Keratinocyte (primary cell): ENCODE measurements around the gene PRKAB2.

Experiments
- CTCF ChIP-seq, 3 experiments: IDR thresholded peaks in 1 of 3; conservative IDR thresholded peaks in 1 of 3; optimal IDR thresholded peaks in 1 of 3; 2 replicates in 2 of 3; 3 replicates in 1 of 3; pipeline versions ENCODE3 to v1.5.1; 2011; ENCODE audit warnings: low read length in 3 of 3, mild to moderate bottlenecking in 3 of 3, moderate library complexity in 2 of 3, control low read depth in 1 of 3, inconsistent platforms in 1 of 3; ENCODE audit not compliant: insufficient read depth in 2 of 3; ENCODE audit errors: extremely low read depth in 1 of 3
- EZH2 ChIP-seq: IDR thresholded peaks from one replicate; pipeline ENCODE4 v1.6.1; 2012; ENCODE audit warnings: inconsistent platforms, mild to moderate bottlenecking, low read length, moderate library complexity

GRCh38 chr1:147156642-147157041, 15.6 kb downstream of the PRKAB2 start:
- TF ChIP-seq EZH2 (no peak), CTCF (optimal IDR thresholded peaks at IDR 0.05 in 1 of 3, IDR thresholded peaks at IDR 0.05 in 1 of 3, conservative IDR thresholded peaks at IDR 0.05 in 1 of 3; ENCODE audit: extremely low read depth in 1 of 3, insufficient read depth in 2 of 3, low read length in 3 of 3) (no peak)
